Transverse colon (tissue), 4 donors: ENCODE results near the gene KCTD19. TPM values are rescaled to one million over a fixed set of nuclear protein-coding genes. Genes with fewer than 3 reads are reported as not detected.

ENCODE experiments used
- DNase-seq: peaks from one replicate; pipeline ENCODE4 v3.0.0-alpha.2; 2019
- H3K27ac ChIP-seq, 4 donors: fragments of 200-600 bp; sonication (generic); 2 replicates each; pipeline ENCODE4 v1.5.1; 2016 to 2018; ENCODE audit warnings: inconsistent platforms in 4 of 4
- H3K27me3 ChIP-seq: fragments of 200-600 bp; sonication (generic); 2 replicates; pipeline ENCODE4 v1.5.1; 2017; ENCODE audit warnings: inconsistent platforms
- H3K36me3 ChIP-seq, 4 donors: fragments of 200-600 bp; sonication (generic); 2 replicates each; pipeline ENCODE4 v1.5.1; 2017 to 2019; ENCODE audit warnings: inconsistent platforms in 4 of 4
- H3K4me1 ChIP-seq, 4 donors: fragments of 200-600 bp; sonication (generic); 2 replicates each; pipeline ENCODE4 v1.5.1; 2017 to 2020; ENCODE audit warnings: inconsistent platforms in 4 of 4
- H3K4me3 ChIP-seq, 4 donors: fragments of 200-600 bp; sonication (generic); 1 replicate in 1 of 4; 2 replicates in 3 of 4; pipeline versions ENCODE4 v1.5.1 to v1.6.1; 2017 to 2019; ENCODE audit warnings: inconsistent platforms in 4 of 4
- H3K9me3 ChIP-seq, 2 donors: fragments of 200-600 bp; sonication (generic); 2 replicates each; pipeline ENCODE4 v1.5.1; 2017 to 2019; ENCODE audit warnings: inconsistent platforms in 2 of 2
- CTCF ChIP-seq, 5 experiments: fragments of 200-600 bp in 3 of 5; fragments of 450-650 bp in 2 of 5; sonication (generic) in 3 of 5; IDR thresholded peaks; 1 replicate in 2 of 5; 2 replicates in 3 of 5; pipeline ENCODE4 v1.5.1; 2016 to 2017; ENCODE audit warnings: antibody characterized with exemption in 5 of 5, inconsistent platforms in 3 of 5, mild to moderate bottlenecking in 2 of 5, moderate library complexity in 1 of 5
- EP300 ChIP-seq: sonication (generic); formaldehyde crosslinking; IDR thresholded peaks from one replicate; pipeline ENCODE4 v1.6.1; 2017; ENCODE audit warnings: antibody characterized with exemption, low read depth
- POLR2A ChIP-seq: fragments of 450-650 bp; IDR thresholded peaks from one replicate; pipeline ENCODE4 v1.6.1; 2016; ENCODE audit warnings: antibody characterized with exemption, mild to moderate bottlenecking, moderate library complexity
- POLR2AphosphoS5 ChIP-seq, 3 donors: sonication (generic); formaldehyde crosslinking; IDR thresholded peaks; one replicate each; pipeline ENCODE4 v1.6.1; 2016; ENCODE audit warnings: antibody characterized with exemption in 3 of 3
- WGBS, 2 donors: methylation state at CpG; one replicate each; pipeline ENCODE4 v1.1.5; 2018; ENCODE audit warnings: low coverage in 1 of 2; 5-methylcytosine and 5-hydroxymethylcytosine counted together
- in situ Hi-C, 4 donors: fragments of 200-750 bp; cut with MboI; loops; one replicate each; pipeline versions ENCODE4 v1.15.0 to v1.15.1; 2017; ENCODE audit warnings: low sequenced_read_pairs in 3 of 4, low pct_ligation_motif_present in 1 of 4, low pct_unique_long_range_greater_than_20kb in 1 of 4
- intact Hi-C: fragments of 100-400 bp; cut with DNase I; formaldehyde crosslinking; loops from one replicate; pipeline ENCODE4 v1.15.1; 2023; ENCODE audit warnings: low total_unique reads
- total RNA-seq, 4 donors: library from RNA; depleted of rRNA; stranded (reverse); fragments of >200 nt; gene quantifications; one replicate each; pipeline ENCODE4 v1.1.0, GENCODE V29; 2016

KCTD19 gene
- total RNA-seq, 4 donors from 2014 or later: not detected

- Histone ChIP-seq H3K4me1 (no peaks in the 10 kb centered on the region), H3K36me3 (no peaks in the 10 kb centered on the region), H3K4me3 (no peak overlapping the region), H3K9me3 (peaks cover 0 to 5% of the 10 kb centered on the region in 2 donors), H3K27ac (no peak overlapping the region), H3K27me3 (no peaks in the 10 kb centered on the region)
- WGBS, 2 donors: 43 to 71% methylated on average over 1 of the region's 1 CpG
- no peak for DNase-seq
- no peak for TF ChIP-seq CTCF (IDR thresholded peaks at IDR 0.05)
- in situ Hi-C loops (no loop called here), intact Hi-C loops (no loop called here)
Measured at GRCh38 chr16:67336116-67336515, 9.6 kb upstream of the KCTD19 start.

DNA sequence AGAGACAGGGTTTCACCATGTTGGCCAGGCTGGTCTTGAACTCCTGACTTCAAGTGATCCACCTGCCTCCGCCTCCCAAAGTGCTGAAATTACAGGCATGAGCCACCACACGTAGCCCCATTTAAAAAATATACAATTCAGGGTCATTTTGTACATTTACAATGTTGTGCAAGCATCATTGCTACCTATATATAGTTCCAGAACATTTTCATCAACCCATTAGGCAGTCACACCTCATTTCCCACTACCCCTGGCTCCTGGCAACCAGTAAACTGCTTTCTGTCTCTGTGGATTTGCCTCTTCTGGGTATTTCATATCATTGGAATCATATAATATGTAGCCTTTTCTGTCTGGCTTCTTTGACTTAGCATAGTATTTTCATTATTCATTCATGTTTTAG lies 6.8 kb upstream of the KCTD19 start:
- no peak overlapping the region for H3K27ac ChIP-seq
- no peaks in the 10 kb centered on the region for H3K36me3 ChIP-seq
- H3K9me3 ChIP-seq: peaks cover 0 to 5% of the 10 kb centered on the region in 2 donors
- intact Hi-C loops: no loop called here
- WGBS, 2 donors: 67 to 71% methylated on average over 2 of the region's 2 CpGs
- H3K4me3 ChIP-seq: no peak overlapping the region
- H3K4me1 ChIP-seq: no peaks in the 10 kb centered on the region
- TF ChIP-seq POLR2A (no peak), CTCF (IDR thresholded peaks at IDR 0.05) (no peak), EP300 (no peak), POLR2AphosphoS5 (IDR thresholded peaks at IDR 0.05) (no peak)
- in situ Hi-C loops: no loop called here
- H3K27me3 ChIP-seq: no peaks in the 10 kb centered on the region
- no peak for DNase-seq

- no peak for DNase-seq
- in situ Hi-C loops: no loop called here
- no peak overlapping the region for H3K27ac ChIP-seq
Measured at GRCh38 chr16:67329901-67330300, 3.4 kb upstream of the KCTD19 start.

DNA sequence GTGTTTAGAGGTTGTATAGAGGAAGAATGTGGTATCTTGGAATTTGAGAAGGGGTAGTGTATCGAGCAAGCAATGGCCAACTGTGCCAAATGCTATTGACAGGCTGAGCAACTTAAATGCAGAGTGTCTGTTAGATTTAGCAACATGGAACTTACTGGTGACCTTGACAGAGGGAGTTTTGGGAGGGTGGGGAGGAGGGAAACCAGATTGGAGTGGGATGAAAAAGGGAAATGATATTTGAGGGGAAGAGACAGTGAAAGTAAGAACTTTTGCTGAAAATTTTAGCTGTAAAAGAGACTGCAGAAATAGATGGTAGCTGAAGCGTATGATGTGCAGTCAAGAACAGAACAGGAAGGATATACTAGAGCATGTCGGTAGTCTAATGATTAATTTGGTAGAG lies 1.2 kb upstream of the KCTD19 start:
- Histone ChIP-seq H3K4me3 (no peak overlapping the region), H3K36me3 (no peaks in the 10 kb centered on the region), H3K27ac (no peak overlapping the region), H3K27me3 (peaks cover 37% of the 10 kb centered on the region), H3K4me1 (peaks cover 0 to 12% (median 8%) of the 10 kb centered on the region in 4 donors), H3K9me3 (no peaks in the 10 kb centered on the region)
- 52 to 66% methylated on average over 3 of the region's 3 CpGs for WGBS, 2 donors
- intact Hi-C loops: no loop called here
- no peak for DNase-seq
- in situ Hi-C loops: no loop called here
- TF ChIP-seq CTCF (IDR thresholded peaks at IDR 0.05) (no peak), POLR2AphosphoS5 (IDR thresholded peaks at IDR 0.05) (no peak), POLR2A (no peak), EP300 (no peak)

More at GRCh38 chr16:67329901-67330300, 3.4 kb upstream of the KCTD19 start:
- intact Hi-C loops: no loop called here
- no peak for TF ChIP-seq EP300
- no peak for TF ChIP-seq CTCF (IDR thresholded peaks at IDR 0.05)
- no peak for TF ChIP-seq POLR2AphosphoS5 (IDR thresholded peaks at IDR 0.05)
- no peak for TF ChIP-seq POLR2A
- Histone ChIP-seq H3K4me1 (peaks cover 0 to 12% (median 8%) of the 10 kb centered on the region in 4 donors), H3K4me3 (no peak overlapping the region), H3K9me3 (peaks cover 0 to 5% of the 10 kb centered on the region in 2 donors), H3K36me3 (no peaks in the 10 kb centered on the region), H3K27me3 (peaks cover 16% of the 10 kb centered on the region)
- 45 to 56% methylated on average over 5 of the region's 5 CpGs for WGBS, 2 donors
